Measurements from ENCODE around the gene UBE2H. TPM values are rescaled to one million over a fixed set of nuclear protein-coding genes. Genes with fewer than 3 reads are reported as not detected.
"Not testable (repeated sequence)": the region's sequence is repeated elsewhere in the genome, so short reads cannot be mapped to it uniquely, and the experiment has no call there.

Gene UBE2H
- total and polyA plus RNA-seq, 8 donors, result 19.2 to 150 (median 49.0) TPM

- WGBS, 5 donors, result 74 to 81% (median 79%) methylated on average over 8 of the region's 8 CpGs
- TF ChIP-seq CTCF (IDR thresholded peaks at IDR 0.05) (no peak), POLR2A (IDR thresholded peaks at IDR 0.05) (no peak), EP300 (IDR thresholded peaks at IDR 0.05) (no peak), POLR2AphosphoS5 (IDR thresholded peaks at IDR 0.05) (no peak)
- Histone ChIP-seq H3K36me3 (peaks cover 0 to 15% (median 11%) of the 10 kb centered on the region in 4 donors), H3K4me1 (peaks cover 35 to 71% (median 50%) of the 10 kb centered on the region in 4 donors), H3K27ac (no peak overlapping the region), H3K27me3 (no peaks in the 10 kb centered on the region), H3K9me3 (no peaks in the 10 kb centered on the region), H3K4me3 (no peak overlapping the region)
- DNase-seq, result no peak
- intact Hi-C loops (cut with DNase I; ENCODE audit: low total_unique reads), result no loop called here
Measured at GRCh38 chr7:129902788-129903422, 49.9 kb downstream of the UBE2H start.

- Histone ChIP-seq H3K4me3 (no peak overlapping the region), H3K9me3 (no peaks in the 10 kb centered on the region), H3K27ac (no peak overlapping the region), H3K4me1 (peaks cover 11 to 71% (median 43%) of the 10 kb centered on the region in 4 donors), H3K27me3 (no peaks in the 10 kb centered on the region), H3K36me3 (peaks cover 0 to 22% (median 20%) of the 10 kb centered on the region in 4 donors)
- DNase-seq, result no peak
- TF ChIP-seq POLR2A (IDR thresholded peaks at IDR 0.05), result no peak
- TF ChIP-seq POLR2AphosphoS5 (IDR thresholded peaks at IDR 0.05), result no peak
- no peak for TF ChIP-seq EP300 (IDR thresholded peaks at IDR 0.05)
- TF ChIP-seq CTCF (IDR thresholded peaks at IDR 0.05), result no peak
- intact Hi-C loops (cut with DNase I; ENCODE audit: low total_unique reads), result no loop called here
- WGBS, 5 donors, result 53 to 78% (median 63%) methylated on average over 5 of the region's 5 CpGs
Measured at GRCh38 chr7:129898502-129899160, 54.1 kb downstream of the UBE2H start.

GRCh38 chr7:129898007-129898406, 54.8 kb downstream of the UBE2H start:
- peaks cover 0 to 22% (median 17%) of the 10 kb centered on the region in 4 donors for H3K36me3 ChIP-seq
- intact Hi-C loops (cut with DNase I; ENCODE audit: low total_unique reads), result no loop called here
- H3K27me3 ChIP-seq, result no peaks in the 10 kb centered on the region
- no peak for DNase-seq
- H3K9me3 ChIP-seq, result no peaks in the 10 kb centered on the region
- TF ChIP-seq POLR2AphosphoS5 (IDR thresholded peaks at IDR 0.05) (no peak), CTCF (IDR thresholded peaks at IDR 0.05) (no peak), POLR2A (IDR thresholded peaks at IDR 0.05) (no peak), EP300 (IDR thresholded peaks at IDR 0.05) (no peak)
- no peak overlapping the region for H3K27ac ChIP-seq
- no peak overlapping the region for H3K4me3 ChIP-seq
- peaks cover 13 to 71% (median 43%) of the 10 kb centered on the region in 4 donors for H3K4me1 ChIP-seq

GRCh38 chr7:129896568-129897382, 56.0 kb downstream of the UBE2H start:
- Histone ChIP-seq H3K4me3 (no peak overlapping the region), H3K27me3 (no peaks in the 10 kb centered on the region), H3K4me1 (peaks cover 13 to 67% (median 41%) of the 10 kb centered on the region in 4 donors), H3K9me3 (no peaks in the 10 kb centered on the region), H3K36me3 (peaks cover 0 to 22% (median 17%) of the 10 kb centered on the region in 4 donors), H3K27ac (no peak overlapping the region)
- intact Hi-C loops (cut with DNase I; ENCODE audit: low total_unique reads), result no loop called here
- no peak for TF ChIP-seq POLR2A (IDR thresholded peaks at IDR 0.05)
- no peak for TF ChIP-seq EP300 (IDR thresholded peaks at IDR 0.05)
- no peak for TF ChIP-seq POLR2AphosphoS5 (IDR thresholded peaks at IDR 0.05)
- TF ChIP-seq CTCF (IDR thresholded peaks at IDR 0.05), result no peak
- no peak for DNase-seq
- 69 to 80% (median 77%) methylated on average over 6 of the region's 6 CpGs for WGBS, 5 donors

GRCh38 chr7:129894184-129894583, 58.6 kb downstream of the UBE2H start:
- H3K27ac ChIP-seq; H3K27me3 ChIP-seq; H3K4me3 ChIP-seq; H3K9me3 ChIP-seq; intact Hi-C loops (cut with DNase I; ENCODE audit: low total_unique reads); DNase-seq: not testable (repeated sequence)
- peaks cover 13 to 76% (median 48%) of the 10 kb centered on the region in 4 donors for H3K4me1 ChIP-seq
- H3K36me3 ChIP-seq, result peaks cover 0 to 11% (median 8%) of the 10 kb centered on the region in 4 donors
- WGBS, 5 donors, result 86 to 93% (median 89%) methylated on average over 7 of the region's 7 CpGs

All from stomach (tissue), 9 donors.